Erythroblast (primary cell): Measurements from ENCODE around the gene AXIN1.
"Not testable (repeated sequence)": the region's sequence is repeated elsewhere in the genome, so short reads cannot be mapped to it uniquely, and the experiment has no call there.

ENCODE experiments used
- DNase-seq, 2 experiments: peaks; one replicate each; lab custom pipeline; 2025; lab: John Stamatoyannopoulos, UW
- GATA1 ChIP-seq: IDR thresholded peaks from 2 replicates; pipeline ENCODE4 v1.6.1; 2011; ENCODE audit warnings: low read depth, mild to moderate bottlenecking, control low read depth, low read length, moderate library complexity
- POLR2A ChIP-seq: IDR thresholded peaks from 2 replicates; pipeline ENCODE4 v1.6.1; 2011; ENCODE audit warnings: mild to moderate bottlenecking, low read length

AXIN1 gene

GRCh38 chr16:391885-392335 lies 39.4 kb upstream of the AXIN1 start:
- DNase-seq: peak; percentile 83 to 86
- TF ChIP-seq GATA1 (no peak), POLR2A (no peak)

DNA sequence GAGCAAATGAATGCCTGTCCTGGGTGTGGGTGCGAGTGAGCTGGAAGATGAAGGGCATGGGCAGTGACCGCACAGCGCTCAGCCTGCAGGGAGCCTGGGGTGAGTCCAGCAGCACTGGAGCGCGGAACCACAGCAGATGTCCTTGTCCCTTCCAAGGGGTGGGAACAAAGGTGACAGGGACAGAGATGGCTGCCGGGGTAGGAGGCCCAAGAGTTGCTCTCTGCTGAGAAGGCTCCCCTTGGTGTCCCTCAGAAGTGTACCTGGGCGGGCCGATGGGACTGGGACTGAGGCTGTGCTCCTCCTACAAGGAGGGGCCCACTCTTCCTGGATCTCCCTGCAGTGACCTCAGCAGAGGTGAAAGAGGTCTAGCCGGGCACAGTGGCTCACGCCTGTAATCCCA lies 36.8 kb upstream of the AXIN1 start:
- TF ChIP-seq GATA1 (no peak), POLR2A (no peak)

GRCh38 chr16:387761-388666 lies 35.5 kb upstream of the AXIN1 start:
- TF ChIP-seq POLR2A: peak; percentile 40
- peak; percentile 73 to 80 for DNase-seq

More for the DNA sequence above, 36.8 kb upstream of the AXIN1 start:
- no peak for DNase-seq

DNA sequence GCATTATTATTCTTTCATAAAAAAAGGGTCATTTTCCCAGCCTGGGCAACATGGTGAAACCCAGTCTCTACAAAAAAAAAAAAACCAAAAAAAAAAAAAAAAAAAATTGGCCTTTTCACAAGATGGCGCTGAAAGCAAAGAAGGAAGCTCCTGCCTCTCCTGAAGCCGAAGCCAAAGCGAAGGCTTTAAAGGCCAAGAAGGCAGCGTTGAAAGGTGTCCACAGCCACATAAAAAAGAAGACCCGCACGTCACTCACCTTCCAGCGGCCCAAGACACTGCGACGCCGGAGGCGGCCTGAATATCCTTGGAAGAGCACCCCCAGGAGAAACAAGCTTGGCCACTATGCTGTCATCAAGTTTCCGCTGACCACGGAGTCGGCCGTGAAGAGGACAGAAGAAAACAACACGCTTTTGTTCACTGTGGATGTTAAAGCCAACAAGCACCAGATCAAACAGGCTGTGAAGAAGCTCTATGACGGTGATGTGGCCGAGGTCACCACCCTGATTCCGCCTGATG lies 34.2 kb upstream of the AXIN1 start:
- no peak for DNase-seq
- no peak for TF ChIP-seq POLR2A
- no peak for TF ChIP-seq GATA1

GRCh38 chr16:383326-384051 lies 31.0 kb upstream of the AXIN1 start:
- DNase-seq: no peak
- TF ChIP-seq POLR2A (no peak), GATA1 (no peak)

DNA sequence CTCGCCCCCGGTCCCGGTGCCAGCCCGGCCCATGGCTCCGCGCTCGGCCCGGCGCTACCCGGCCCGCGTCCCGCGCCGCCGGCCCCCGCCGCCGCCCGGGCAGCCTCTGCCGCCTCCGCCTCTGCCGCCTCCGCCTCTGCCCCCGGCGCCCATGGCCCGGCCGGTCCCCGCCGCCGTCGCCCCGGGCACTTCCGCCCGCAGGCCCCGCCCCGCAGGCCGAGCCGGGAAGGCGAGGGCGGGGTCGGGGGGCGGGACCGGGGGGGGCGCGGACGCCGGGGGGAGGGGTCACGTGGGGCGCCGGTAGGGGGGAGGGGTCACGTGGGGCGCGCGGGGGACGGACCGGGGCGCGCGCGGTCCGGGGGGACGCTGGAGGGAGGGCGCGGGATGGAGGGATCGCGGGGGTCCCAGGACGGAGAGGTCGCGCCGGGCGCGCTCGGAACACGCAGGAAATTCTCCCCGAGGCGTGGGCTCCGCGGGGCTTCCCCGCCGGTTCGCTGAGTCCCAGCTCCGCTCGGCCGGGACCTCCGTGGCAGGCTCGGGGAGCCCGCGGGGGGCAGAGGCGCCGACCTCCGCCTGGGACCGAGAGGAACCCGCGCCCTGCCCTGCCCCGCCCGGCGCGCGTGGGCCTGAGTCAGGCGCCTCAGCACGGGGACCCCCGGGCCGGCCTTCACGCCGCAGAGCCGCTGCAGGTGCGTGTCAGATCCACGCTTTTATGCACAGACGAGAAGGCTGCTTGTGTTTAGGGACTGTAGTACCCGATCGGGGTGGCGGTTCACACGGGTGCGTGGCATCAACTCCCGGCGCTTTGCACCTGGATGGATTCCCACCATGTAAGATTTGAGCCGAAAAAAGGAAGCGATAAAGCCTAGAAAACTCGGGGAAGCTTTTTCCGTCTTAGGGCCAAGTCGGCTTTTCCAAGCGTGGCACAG lies 29.5 kb upstream of the AXIN1 start, which contains the start of gene PGAP6:
PGAP6 (minus strand) TSS at position 190 of the 929 bp plus-strand sequence; CDS start at position 33, 157 bp downstream.
- TF ChIP-seq POLR2A (no peak), GATA1 (no peak)

GRCh38 chr16:381012-381788 lies 28.7 kb upstream of the AXIN1 start:
- peak in 1 of 2 experiments; percentile 54 for DNase-seq
- no peak for TF ChIP-seq POLR2A

More for the DNA sequence above, 29.5 kb upstream of the AXIN1 start, which contains the start of gene PGAP6:
- DNase-seq: peak; percentile 78 to 86

GRCh38 chr16:380762-381011 lies 28.2 kb upstream of the AXIN1 start:
- no peak for DNase-seq
- TF ChIP-seq POLR2A (no peak), GATA1 (no peak)

DNA sequence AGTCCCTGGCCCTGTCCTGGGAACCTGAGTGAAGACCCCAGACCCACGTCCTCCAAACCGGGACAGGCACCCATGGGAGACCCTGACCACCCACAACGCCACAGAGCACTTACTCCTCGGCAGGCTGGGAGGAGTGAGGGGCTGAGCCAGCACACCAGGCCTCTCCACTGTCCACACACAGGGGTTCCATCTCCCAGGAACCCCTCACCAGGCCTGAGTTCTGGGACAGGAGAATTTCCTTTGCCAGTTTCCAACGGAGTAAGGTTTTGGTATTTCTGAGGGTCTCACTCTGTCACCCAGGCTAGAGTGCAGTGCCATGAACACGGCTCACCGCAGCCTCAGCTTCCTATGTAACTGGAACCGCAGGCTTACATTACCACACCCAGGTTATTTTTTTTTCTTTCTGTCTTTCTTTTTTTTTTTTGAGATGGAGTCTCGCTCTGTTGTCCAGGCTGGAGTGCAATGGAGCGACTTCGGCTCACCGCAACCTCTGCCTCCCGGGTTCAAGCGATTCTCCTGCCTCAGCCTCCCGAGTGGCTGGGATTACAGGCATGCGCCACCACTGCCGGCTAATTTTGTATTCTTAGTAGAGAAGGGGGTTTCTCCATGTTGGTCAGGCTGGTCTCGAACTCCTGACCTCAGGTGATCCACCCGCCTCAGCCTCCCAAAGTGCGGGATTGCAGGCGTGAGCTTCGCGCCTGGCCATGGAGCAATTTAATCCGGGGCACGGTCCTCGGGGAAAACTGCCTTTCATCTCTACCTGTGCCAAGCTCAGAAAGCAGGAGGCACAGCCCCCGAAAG lies 27.6 kb upstream of the AXIN1 start:
- DNase-seq: no peak
- no peak for TF ChIP-seq GATA1

DNA sequence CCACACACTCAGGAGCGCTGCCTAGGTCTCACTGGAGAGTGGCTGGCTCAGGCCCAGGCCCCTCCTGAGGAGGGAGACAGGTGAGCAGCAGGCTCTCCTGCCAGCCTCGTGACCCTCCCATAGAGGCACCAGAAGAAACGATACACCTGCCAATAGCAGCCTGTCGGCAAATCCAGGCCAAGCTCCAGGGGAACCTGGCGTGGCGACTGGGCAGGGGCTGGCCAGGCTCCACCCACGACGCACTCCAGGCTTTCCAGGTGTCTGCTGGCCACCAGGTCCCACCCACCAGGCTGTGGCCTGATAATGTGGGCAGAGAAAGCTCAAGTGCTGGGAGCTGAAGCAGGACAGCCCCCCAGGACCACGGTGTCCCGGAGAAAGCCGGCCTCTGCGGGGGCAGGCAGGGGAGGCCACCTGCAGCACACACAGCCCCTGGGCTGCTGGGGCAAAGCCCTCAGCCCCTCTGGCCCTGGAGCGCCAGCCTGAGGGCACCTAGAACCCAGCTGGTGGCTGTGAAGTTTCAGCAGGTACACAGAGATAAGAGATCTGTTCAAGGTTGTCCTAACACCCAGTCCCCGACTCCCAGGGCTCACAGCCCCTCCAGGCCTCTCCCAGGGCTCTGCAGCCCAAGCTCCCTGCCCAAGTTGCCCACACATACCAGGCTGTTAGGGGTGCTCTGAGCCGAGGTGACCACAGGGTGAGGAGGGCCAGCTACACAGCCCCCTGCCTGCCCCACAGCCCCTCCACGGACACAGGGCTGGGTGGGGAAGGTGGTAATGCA lies 26.8 kb upstream of the AXIN1 start:
- DNase-seq: no peak
- TF ChIP-seq GATA1 (no peak), POLR2A (no peak)

DNA sequence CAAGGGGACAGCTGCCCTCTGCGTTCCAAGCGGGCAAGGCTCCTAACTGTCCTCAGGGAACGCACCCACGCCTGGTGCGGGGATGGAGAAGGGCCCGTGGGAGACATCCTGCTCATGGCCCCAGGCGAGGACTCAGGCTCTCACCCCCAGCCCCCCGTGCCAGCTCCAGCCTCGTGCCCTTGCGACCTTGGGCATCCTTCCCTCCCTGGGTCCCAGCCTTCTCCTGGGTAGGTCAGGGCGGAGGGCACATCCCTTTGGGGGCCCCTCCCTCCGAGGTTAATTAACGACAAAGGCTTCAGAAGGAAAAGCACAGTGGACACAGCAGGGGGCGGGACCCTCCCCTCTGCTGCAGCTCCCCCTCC lies 26.3 kb upstream of the AXIN1 start:
- DNase-seq: no peak
- no peak for TF ChIP-seq POLR2A
- TF ChIP-seq GATA1: no peak

GRCh38 chr16:378113-378820 lies 25.7 kb upstream of the AXIN1 start:
- DNase-seq: not testable (repeated sequence)
